GM23248 (cell line): ENCODE results near the gene TBX5.

Experiments used
- EZH2 ChIP-seq: fragments of 200-600 bp; sonication (generic); IDR thresholded peaks from 2 replicates; pipeline ENCODE4 v1.6.1; 2018; ENCODE audit warnings: antibody characterized with exemption, mild to moderate bottlenecking; ENCODE audit not compliant: insufficient read depth, poor library complexity, severe bottlenecking
- EZH2phosphoT487 ChIP-seq: fragments of 200-600 bp; sonication (generic); IDR thresholded peaks from 2 replicates; pipeline ENCODE4 v1.6.1; 2018; ENCODE audit warnings: antibody characterized with exemption, moderate library complexity, mild to moderate bottlenecking, low read depth; ENCODE audit not compliant: insufficient read depth

- TF ChIP-seq EZH2 (no peak), EZH2phosphoT487 (no peak)
These were observed 14.9 kb downstream of the TBX5 start for GRCh38 chr12:114391088-114391487.
